OCI-LY7 (cell line): ENCODE data around the gene HTR2C. TPM values are rescaled to one million over a fixed set of nuclear protein-coding genes. Genes with fewer than 3 reads are reported as not detected.

Source experiments
- BruUV-seq: library from RNA; stranded (reverse); fragments of 400-500 nt; replicated peaks from 2 replicates; lab custom pipeline; 2021; lab: Mats Ljungman, UMichigan
- CTCF ChIA-PET: fragments of 300-600 bp; sonication (Branson Sonifier 250); formaldehyde crosslinking; loops from one replicate; lab custom pipeline; 2022; ENCODE audit warnings: antibody characterized with exemption; ENCODE audit not compliant: unreplicated experiment; lab: Charles Lee
- POLR2A ChIA-PET: fragments of 300-600 bp; sonication (Branson Sonifier 250); formaldehyde crosslinking; loops from one replicate; lab custom pipeline; 2022; ENCODE audit warnings: antibody characterized with exemption; lab: Charles Lee
- DNase-seq: peaks from one replicate; pipeline ENCODE4 v3.0.0-alpha.2; 2015; ENCODE audit warnings: low spot score
- H2AFZ ChIP-seq: fragments of 200-600 bp; sonication (generic), shearing (Covaris generic); 2 replicates; pipeline ENCODE4 v1.6.1; 2014; ENCODE audit warnings: mild to moderate bottlenecking, antibody characterized with exemption, low read length, moderate library complexity
- H3K27ac ChIP-seq: fragments of 200-600 bp; sonication (generic); 2 replicates; pipeline ENCODE4 v1.5.1; 2014; ENCODE audit warnings: mixed run types, low read depth, mild to moderate bottlenecking, moderate library complexity, low read length, inconsistent platforms; ENCODE audit not compliant: poor library complexity, severe bottlenecking
- H3K36me3 ChIP-seq: fragments of 200-600 bp; sonication (generic); 2 replicates; pipeline ENCODE4 v1.6.1; 2014; ENCODE audit warnings: mild to moderate bottlenecking, antibody characterized with exemption, low read length, moderate library complexity, mixed read lengths; ENCODE audit not compliant: insufficient read depth
- H3K4me1 ChIP-seq: fragments of 200-600 bp; sonication (generic); 2 replicates; pipeline ENCODE4 v1.5.1; 2014; ENCODE audit warnings: mild to moderate bottlenecking, low read length; ENCODE audit not compliant: insufficient read depth, poor library complexity, severe bottlenecking
- H3K4me2 ChIP-seq: fragments of 200-600 bp; sonication (generic); 2 replicates; pipeline ENCODE4 v1.6.1; 2014; ENCODE audit warnings: mild to moderate bottlenecking, low read length
- H3K4me3 ChIP-seq: fragments of 200-600 bp; sonication (generic); 2 replicates; pipeline ENCODE4 v1.5.1; 2014; ENCODE audit warnings: mild to moderate bottlenecking, low read depth, low read length; ENCODE audit not compliant: poor library complexity, severe bottlenecking
- H3K79me2 ChIP-seq: fragments of 200-600 bp; sonication (generic); 2 replicates; pipeline ENCODE4 v1.6.1; 2016; ENCODE audit warnings: low read depth, mild to moderate bottlenecking, low read length, moderate library complexity, mixed read lengths; ENCODE audit not compliant: insufficient read depth
- H3K9me2 ChIP-seq: fragments of 200-600 bp; sonication (generic); 2 replicates; pipeline ENCODE4 v1.6.1; 2016; ENCODE audit warnings: mild to moderate bottlenecking, low read length, mixed read lengths; ENCODE audit not compliant: insufficient read depth
- H3K9me3 ChIP-seq: fragments of 200-600 bp; sonication (generic); 2 replicates; pipeline ENCODE4 v1.6.1; 2014; ENCODE audit warnings: mild to moderate bottlenecking, mixed run types, low read length, mixed read lengths
- H4K20me1 ChIP-seq: fragments of 200-600 bp; sonication (generic); 2 replicates; pipeline ENCODE4 v1.6.1; 2014; ENCODE audit warnings: mild to moderate bottlenecking, antibody characterized with exemption, low read length, moderate library complexity, mixed read lengths; ENCODE audit not compliant: insufficient read depth
- EZH2phosphoT487 ChIP-seq: fragments of 200-600 bp; sonication (generic); IDR thresholded peaks from 2 replicates; pipeline ENCODE4 v1.6.1; 2018; ENCODE audit warnings: low read depth, borderline replicate concordance, mild to moderate bottlenecking, mixed run types, antibody characterized with exemption, low read length, moderate library complexity, mixed read lengths
- intact Hi-C: fragments of 100-400 bp; cut with micrococcal nuclease; formaldehyde crosslinking; loops from one replicate; pipeline ENCODE4 v1.10.0; 2022; ENCODE audit not compliant: unreplicated experiment
- total RNA-seq, 2 experiments: library from RNA; depleted of rRNA in 1 of 2; stranded (reverse); fragments of >200 nt in 1 of 2; shearing (Covaris generic) in 1 of 2; gene quantifications; 2 replicates each; pipeline ENCODE4 v1.2.3, GENCODE V29; 2014 to 2022
- TF ChIP-seq, protein P1 (sequence below): fragments of 200-600 bp; sonication (generic); conservative IDR thresholded peaks from 2 replicates; pipeline ENCODE4 v1.5.1; 2014; ENCODE audit warnings: mild to moderate bottlenecking, antibody characterized with exemption, low read length, moderate library complexity, mixed read lengths

HTR2C gene
- total RNA-seq, 2 experiments from 2014 or later = not detected

DNA sequence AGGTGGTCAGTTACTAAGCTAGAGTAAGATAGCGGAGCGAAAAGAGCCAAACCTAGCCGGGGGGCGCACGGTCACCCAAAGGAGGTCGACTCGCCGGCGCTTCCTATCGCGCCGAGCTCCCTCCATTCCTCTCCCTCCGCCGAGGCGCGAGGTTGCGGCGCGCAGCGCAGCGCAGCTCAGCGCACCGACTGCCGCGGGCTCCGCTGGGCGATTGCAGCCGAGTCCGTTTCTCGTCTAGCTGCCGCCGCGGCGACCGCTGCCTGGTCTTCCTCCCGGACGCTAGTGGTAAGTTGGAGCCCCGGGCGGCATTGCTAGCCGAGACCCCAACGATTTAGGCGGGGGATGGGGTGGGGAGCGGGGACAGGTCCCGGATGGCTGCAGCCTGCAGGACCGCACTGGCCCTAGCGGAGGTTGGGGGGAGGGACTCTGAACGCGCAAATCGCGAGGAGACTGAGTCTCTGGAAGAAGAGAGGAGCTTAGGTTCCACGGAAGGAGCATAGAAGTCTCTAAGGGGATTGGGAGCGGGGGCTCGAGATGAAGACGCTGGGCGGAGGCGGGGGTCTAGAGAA is 573 bp downstream of the HTR2C start:
- Histone ChIP-seq H3K79me2 (no peaks in the 10 kb centered on the region), H3K9me3 (no peaks in the 10 kb centered on the region), H3K9me2 (no peaks in the 10 kb centered on the region), H2AFZ (no peak overlapping the region), H3K36me3 (no peaks in the 10 kb centered on the region), H3K27ac (no peak overlapping the region), H3K4me1 (no peaks in the 10 kb centered on the region), H3K4me3 (no peak overlapping the region), H3K4me2 (no peak overlapping the region), H4K20me1 (no peaks in the 10 kb centered on the region)
- TF ChIP-seq, protein P1, sequence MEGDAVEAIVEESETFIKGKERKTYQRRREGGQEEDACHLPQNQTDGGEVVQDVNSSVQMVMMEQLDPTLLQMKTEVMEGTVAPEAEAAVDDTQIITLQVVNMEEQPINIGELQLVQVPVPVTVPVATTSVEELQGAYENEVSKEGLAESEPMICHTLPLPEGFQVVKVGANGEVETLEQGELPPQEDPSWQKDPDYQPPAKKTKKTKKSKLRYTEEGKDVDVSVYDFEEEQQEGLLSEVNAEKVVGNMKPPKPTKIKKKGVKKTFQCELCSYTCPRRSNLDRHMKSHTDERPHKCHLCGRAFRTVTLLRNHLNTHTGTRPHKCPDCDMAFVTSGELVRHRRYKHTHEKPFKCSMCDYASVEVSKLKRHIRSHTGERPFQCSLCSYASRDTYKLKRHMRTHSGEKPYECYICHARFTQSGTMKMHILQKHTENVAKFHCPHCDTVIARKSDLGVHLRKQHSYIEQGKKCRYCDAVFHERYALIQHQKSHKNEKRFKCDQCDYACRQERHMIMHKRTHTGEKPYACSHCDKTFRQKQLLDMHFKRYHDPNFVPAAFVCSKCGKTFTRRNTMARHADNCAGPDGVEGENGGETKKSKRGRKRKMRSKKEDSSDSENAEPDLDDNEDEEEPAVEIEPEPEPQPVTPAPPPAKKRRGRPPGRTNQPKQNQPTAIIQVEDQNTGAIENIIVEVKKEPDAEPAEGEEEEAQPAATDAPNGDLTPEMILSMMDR = no peak
- TF ChIP-seq EZH2phosphoT487 = no peak
- BruUV-seq = no TSS peak
- ChIA-PET CTCF (no interaction called here), POLR2A (no interaction called here)
- DNase-seq = no peak
- intact Hi-C loops = no loop called here

GRCh38 chrX:114584983-114585842 is 1.3 kb downstream of the HTR2C start:
- Histone ChIP-seq H4K20me1 (no peaks in the 10 kb centered on the region), H3K9me3 (no peaks in the 10 kb centered on the region), H3K36me3 (no peaks in the 10 kb centered on the region), H3K27ac (no peak overlapping the region), H3K9me2 (no peaks in the 10 kb centered on the region), H3K4me3 (no peak overlapping the region), H3K4me1 (no peaks in the 10 kb centered on the region), H3K79me2 (no peaks in the 10 kb centered on the region), H3K4me2 (no peak overlapping the region), H2AFZ (no peak overlapping the region)
- DNase-seq = no peak
- CTCF ChIA-PET = no interaction called here
- TF ChIP-seq EZH2phosphoT487 = no peak
- TF ChIP-seq, protein P1 = no peak
- intact Hi-C loops = no loop called here
- POLR2A ChIA-PET = no interaction called here
- no TSS peak for BruUV-seq

GRCh38 chrX:114591121-114591520 is 7.2 kb downstream of the HTR2C start:
- no TSS peak for BruUV-seq
- POLR2A ChIA-PET = no interaction called here

More at GRCh38 chrX:114591121-114591520, 7.2 kb downstream of the HTR2C start:
- no peak overlapping the region for H3K27ac ChIP-seq
- no peak overlapping the region for H3K4me2 ChIP-seq
- H3K9me2 ChIP-seq = no peaks in the 10 kb centered on the region
- intact Hi-C loops = no loop called here
- H3K9me3 ChIP-seq = no peaks in the 10 kb centered on the region
- no peaks in the 10 kb centered on the region for H3K36me3 ChIP-seq
- H4K20me1 ChIP-seq = no peaks in the 10 kb centered on the region
- H3K4me1 ChIP-seq = no peaks in the 10 kb centered on the region
- H3K4me3 ChIP-seq = no peak overlapping the region
- CTCF ChIA-PET = no interaction called here
- no peaks in the 10 kb centered on the region for H3K79me2 ChIP-seq
- no peak for TF ChIP-seq EZH2phosphoT487
- TF ChIP-seq, protein P1 = no peak
- DNase-seq = no peak
- H2AFZ ChIP-seq = no peak overlapping the region
